CD14-positive monocyte (primary cell): ENCODE data around the gene CARM1. TPM values are rescaled to one million over a fixed set of nuclear protein-coding genes. Genes with fewer than 3 reads are reported as not detected.

ENCODE experiments used
- DNase-seq, 3 donors: peaks; one replicate each; pipeline ENCODE4 v3.0.0-alpha.2; 2011 to 2022
- H2AFZ ChIP-seq: 2 replicates; pipeline ENCODE4 v1.6.0; 2012; ENCODE audit warnings: mild to moderate bottlenecking, low read depth, low read length, inconsistent platforms; ENCODE audit not compliant: insufficient read depth, poor library complexity, severe bottlenecking
- H3K27ac ChIP-seq, 2 donors: 1 replicate in 1 of 2; 2 replicates in 1 of 2; pipeline ENCODE4 v1.5.1; 2012 to 2013; ENCODE audit warnings: low read length in 2 of 2, control low read depth in 1 of 2, inconsistent platforms in 1 of 2, low read depth in 1 of 2, mild to moderate bottlenecking in 1 of 2
- H3K27me3 ChIP-seq, 2 donors: one replicate each; pipeline versions ENCODE4 v1.6.0 to v1.6.1; 2011 to 2013; ENCODE audit warnings: low read length in 2 of 2; ENCODE audit not compliant: control insufficient read depth in 2 of 2, insufficient read depth in 2 of 2
- H3K36me3 ChIP-seq, 2 donors: replicated peaks in 1 of 2; 1 replicate in 1 of 2; 2 replicates in 1 of 2; pipeline versions ENCODE4 v1.5.1 to v1.6.1; 2012 to 2013; ENCODE audit warnings: low read length in 2 of 2, control low read depth in 1 of 2, inconsistent platforms in 1 of 2, mild to moderate bottlenecking in 1 of 2; ENCODE audit not compliant: insufficient read depth in 2 of 2, control insufficient read depth in 1 of 2
- H3K4me1 ChIP-seq, 2 donors: 1 replicate in 1 of 2; 2 replicates in 1 of 2; pipeline versions ENCODE4 v1.5.1 to v1.6.1; 2012 to 2013; ENCODE audit warnings: low read length in 2 of 2, control low read depth in 1 of 2, inconsistent platforms in 1 of 2, mild to moderate bottlenecking in 1 of 2, moderate library complexity in 1 of 2; ENCODE audit not compliant: insufficient read depth in 2 of 2, control insufficient read depth in 1 of 2
- H3K4me2 ChIP-seq: replicated peaks from 2 replicates; pipeline ENCODE3; 2012; ENCODE audit warnings: low read length, moderate library complexity, mild to moderate bottlenecking; ENCODE audit not compliant: poor library complexity, severe bottlenecking; ENCODE audit errors: extremely low read depth
- H3K4me3 ChIP-seq, 3 experiments: fragments of 200-600 bp in 1 of 3; sonication (generic) in 1 of 3; replicated peaks in 1 of 3; 1 replicate in 2 of 3; 2 replicates in 1 of 3; pipeline ENCODE4 v1.5.1; 2011 to 2013; ENCODE audit warnings: low read length in 3 of 3, mild to moderate bottlenecking in 3 of 3, control low read depth in 2 of 3, low read depth in 2 of 3, inconsistent platforms in 1 of 3, moderate library complexity in 1 of 3
- H3K79me2 ChIP-seq: 2 replicates; pipeline ENCODE4 v1.6.0; 2012; ENCODE audit warnings: mild to moderate bottlenecking, control low read depth, inconsistent platforms, low read length, moderate library complexity; ENCODE audit not compliant: insufficient read depth
- H3K9ac ChIP-seq: 2 replicates; pipeline ENCODE4 v1.6.0; 2017; ENCODE audit warnings: low read length, mild to moderate bottlenecking; ENCODE audit not compliant: insufficient read depth, poor library complexity, severe bottlenecking
- H3K9me3 ChIP-seq, 2 donors: replicated peaks in 1 of 2; 1 replicate in 1 of 2; 2 replicates in 1 of 2; pipeline versions ENCODE4 v1.5.1 to v1.6.1; 2012 to 2013; ENCODE audit warnings: low read length in 2 of 2, control low read depth in 1 of 2; ENCODE audit not compliant: control insufficient read depth in 1 of 2, insufficient read depth in 1 of 2
- H4K20me1 ChIP-seq: 2 replicates; pipeline ENCODE4 v1.6.0; 2012; ENCODE audit warnings: mild to moderate bottlenecking, low read length, control low read depth, moderate library complexity; ENCODE audit not compliant: insufficient read depth
- H3K27ac Mint-ChIP-seq, 7 donors: one replicate each; pipeline ENCODE4 v1.8.0; 2020; ENCODE audit warnings: mild to moderate bottlenecking in 7 of 7, mixed read lengths in 7 of 7, moderate library complexity in 6 of 7, inconsistent platforms in 2 of 7
- H3K27me3 Mint-ChIP-seq, 3 donors: one replicate each; pipeline ENCODE4 v1.8.0; 2021 to 2022; ENCODE audit warnings: low read depth in 3 of 3, mild to moderate bottlenecking in 3 of 3, mixed read lengths in 3 of 3, moderate library complexity in 3 of 3, inconsistent platforms in 1 of 3
- H3K36me3 Mint-ChIP-seq, 2 donors: one replicate each; pipeline ENCODE4 v1.8.0; 2020; ENCODE audit warnings: mixed read lengths in 2 of 2, inconsistent platforms in 1 of 2, mild to moderate bottlenecking in 1 of 2
- H3K4me1 Mint-ChIP-seq: one replicate; pipeline ENCODE4 v1.8.0; 2020; ENCODE audit warnings: mild to moderate bottlenecking, mixed read lengths
- H3K4me3 Mint-ChIP-seq, 2 donors: one replicate each; pipeline ENCODE4 v1.8.0; 2020; ENCODE audit warnings: mild to moderate bottlenecking in 2 of 2, mixed read lengths in 2 of 2, moderate library complexity in 1 of 2
- H3K9me3 Mint-ChIP-seq, 7 donors: one replicate each; pipeline ENCODE4 v1.8.0; 2020 to 2022; ENCODE audit warnings: mixed read lengths in 7 of 7, mild to moderate bottlenecking in 6 of 7, moderate library complexity in 6 of 7, inconsistent platforms in 2 of 7
- WGBS: methylation state at CpG from one replicate; pipeline ENCODE4 v1.1.5; 2013; ENCODE audit warnings: missing lambda C conversion rate; ENCODE audit not compliant: insufficient coverage; 5-methylcytosine and 5-hydroxymethylcytosine counted together
- intact Hi-C, 2 donors: fragments of 100-400 bp; cut with micrococcal nuclease; formaldehyde crosslinking; loops; one replicate each; pipeline versions ENCODE4 v1.15.0 to v1.15.1; 2023
- polyA plus RNA-seq, 3 donors: library from polyadenylated mRNA; depleted of rRNA in 1 of 3; unstranded in 2 of 3; stranded (reverse) in 1 of 3; fragments of 300-500 nt in 2 of 3; fragments of >200 nt in 1 of 3; fragmentation: Illumina TruSeq in 2 of 3; gene quantifications; 1 replicate in 2 of 3; 2 replicates in 1 of 3; pipeline ENCODE4 v1.2.3, GENCODE V29; 2012 to 2021
- TF ChIP-seq, protein P1 (sequence below): fragments of 200-600 bp; IDR thresholded peaks from one replicate; pipeline ENCODE4 v1.8.0; 2022; ENCODE audit warnings: antibody characterized with exemption, mild to moderate bottlenecking

The CARM1 gene
- polyA plus RNA-seq, 3 donors = 0.17 to 26.3 (median 0.29) TPM

- DNase-seq = no peak
- WGBS = 95% methylated on average over 26 of the region's 26 CpGs
These were observed 42.2 kb upstream of the CARM1 start for GRCh38 chr19:10828981-10829821.

DNA sequence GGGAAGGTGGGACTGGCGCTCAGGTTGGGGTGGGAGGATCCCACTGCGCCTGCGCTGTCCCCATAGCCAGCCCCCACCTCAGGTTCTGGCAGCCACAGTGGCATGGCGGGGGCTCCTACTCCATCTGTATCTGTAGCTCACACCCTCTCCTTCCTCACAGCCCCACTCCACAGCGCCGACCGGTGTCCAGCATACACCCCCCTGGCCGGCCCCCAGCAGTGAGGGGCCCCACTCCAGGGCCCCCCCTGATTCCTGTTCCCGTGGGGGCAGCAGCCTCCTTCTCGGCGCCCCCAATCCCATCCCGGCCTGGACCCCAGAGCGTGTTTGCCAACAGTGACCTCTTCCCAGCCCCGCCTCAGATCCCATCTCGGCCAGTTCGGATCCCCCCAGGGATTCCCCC lies 41.4 kb upstream of the CARM1 start:
- Histone ChIP-seq H3K27ac (peak overlapping the region in 1 of 2 donors; percentile 48), H3K9me3 (no peaks in the 10 kb centered on the region), H3K9ac (no peak overlapping the region), H2AFZ (no peak overlapping the region), H4K20me1 (peaks cover 32% of the 10 kb centered on the region), H3K36me3 (peaks cover 75 to 92% of the 10 kb centered on the region in 2 donors), H3K4me1 (peaks cover 0 to 1% of the 10 kb centered on the region in 2 donors), H3K4me2 (no peak overlapping the region), H3K27me3 (no peaks in the 10 kb centered on the region), H3K79me2 (no peaks in the 10 kb centered on the region), H3K4me3 (no peak overlapping the region)
- H3K4me1 Mint-ChIP-seq = peaks cover 3% of the 10 kb centered on the region
- no peaks in the 10 kb centered on the region for H3K9me3 Mint-ChIP-seq
- H3K27ac Mint-ChIP-seq = peak overlapping the region in 3 of 7 donors; percentile 36 to 65 (median 58)
- intact Hi-C loops = no loop called here
- H3K36me3 Mint-ChIP-seq = peaks cover 54 to 83% of the 10 kb centered on the region in 2 donors
- 97% methylated on average over 15 of the region's 16 CpGs for WGBS
- peaks cover 0 to 2% (median 0%) of the 10 kb centered on the region in 3 donors for H3K27me3 Mint-ChIP-seq
- no peak overlapping the region for H3K4me3 Mint-ChIP-seq
- TF ChIP-seq, protein P1, sequence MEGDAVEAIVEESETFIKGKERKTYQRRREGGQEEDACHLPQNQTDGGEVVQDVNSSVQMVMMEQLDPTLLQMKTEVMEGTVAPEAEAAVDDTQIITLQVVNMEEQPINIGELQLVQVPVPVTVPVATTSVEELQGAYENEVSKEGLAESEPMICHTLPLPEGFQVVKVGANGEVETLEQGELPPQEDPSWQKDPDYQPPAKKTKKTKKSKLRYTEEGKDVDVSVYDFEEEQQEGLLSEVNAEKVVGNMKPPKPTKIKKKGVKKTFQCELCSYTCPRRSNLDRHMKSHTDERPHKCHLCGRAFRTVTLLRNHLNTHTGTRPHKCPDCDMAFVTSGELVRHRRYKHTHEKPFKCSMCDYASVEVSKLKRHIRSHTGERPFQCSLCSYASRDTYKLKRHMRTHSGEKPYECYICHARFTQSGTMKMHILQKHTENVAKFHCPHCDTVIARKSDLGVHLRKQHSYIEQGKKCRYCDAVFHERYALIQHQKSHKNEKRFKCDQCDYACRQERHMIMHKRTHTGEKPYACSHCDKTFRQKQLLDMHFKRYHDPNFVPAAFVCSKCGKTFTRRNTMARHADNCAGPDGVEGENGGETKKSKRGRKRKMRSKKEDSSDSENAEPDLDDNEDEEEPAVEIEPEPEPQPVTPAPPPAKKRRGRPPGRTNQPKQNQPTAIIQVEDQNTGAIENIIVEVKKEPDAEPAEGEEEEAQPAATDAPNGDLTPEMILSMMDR = no peak
- no peak for DNase-seq

More at GRCh38 chr19:10828981-10829821, 42.2 kb upstream of the CARM1 start:
- Histone ChIP-seq H3K27ac (peak overlapping the region in 1 of 2 donors; percentile 14), H3K27me3 (no peaks in the 10 kb centered on the region), H3K4me2 (no peak overlapping the region), H3K4me1 (no peaks in the 10 kb centered on the region), H2AFZ (no peak overlapping the region), H3K36me3 (peaks cover 83 to 95% of the 10 kb centered on the region in 2 donors), H3K9me3 (no peaks in the 10 kb centered on the region), H3K9ac (no peak overlapping the region), H4K20me1 (peaks cover 28% of the 10 kb centered on the region), H3K4me3 (no peak overlapping the region), H3K79me2 (no peaks in the 10 kb centered on the region)
- intact Hi-C loops = no loop called here
- TF ChIP-seq, protein P1 = no peak
- peaks cover 0 to 2% (median 0%) of the 10 kb centered on the region in 3 donors for H3K27me3 Mint-ChIP-seq
- H3K9me3 Mint-ChIP-seq = no peaks in the 10 kb centered on the region
- H3K27ac Mint-ChIP-seq = peak overlapping the region in 2 of 7 donors; percentile 19 to 42
- no peak overlapping the region for H3K4me3 Mint-ChIP-seq
- peaks cover 62 to 90% of the 10 kb centered on the region in 2 donors for H3K36me3 Mint-ChIP-seq
- peaks cover 3% of the 10 kb centered on the region for H3K4me1 Mint-ChIP-seq
